PFSK-1 (cell line): ENCODE results near the gene RNF217.

Experiments
- POLR2AphosphoS5 ChIP-seq: IDR thresholded peaks from 2 replicates; pipeline ENCODE4 v1.6.1; 2012; ENCODE audit warnings: low read depth, mild to moderate bottlenecking, control low read depth, low read length, moderate library complexity
- SIN3A ChIP-seq: IDR thresholded peaks from 2 replicates; pipeline ENCODE4 v1.6.1; 2012; ENCODE audit warnings: mild to moderate bottlenecking, low read length, moderate library complexity, borderline replicate concordance; ENCODE audit not compliant: insufficient read depth
- TAF1 ChIP-seq: IDR thresholded peaks from 2 replicates; pipeline ENCODE4 v1.6.1; 2012; ENCODE audit warnings: low read length, control low read depth, borderline replicate concordance; ENCODE audit not compliant: insufficient read depth

GRCh38 chr6:125015152-125015551, 52.9 kb downstream of the RNF217 start:
- TF ChIP-seq SIN3A (no peak), POLR2AphosphoS5 (no peak), TAF1 (no peak)
